ENCODE results near the gene ABCC2. TPM values are rescaled to one million over a fixed set of nuclear protein-coding genes. Genes with fewer than 3 reads are reported as not detected.

Gene ABCC2
- total and polyA plus RNA-seq, 9 of the 15 experiments (the other 6 are each of a cell fraction or from before 2014, with no cell fraction given) = 0.03 to 0.18 (median 0.10) TPM; not detected in 1

DNA sequence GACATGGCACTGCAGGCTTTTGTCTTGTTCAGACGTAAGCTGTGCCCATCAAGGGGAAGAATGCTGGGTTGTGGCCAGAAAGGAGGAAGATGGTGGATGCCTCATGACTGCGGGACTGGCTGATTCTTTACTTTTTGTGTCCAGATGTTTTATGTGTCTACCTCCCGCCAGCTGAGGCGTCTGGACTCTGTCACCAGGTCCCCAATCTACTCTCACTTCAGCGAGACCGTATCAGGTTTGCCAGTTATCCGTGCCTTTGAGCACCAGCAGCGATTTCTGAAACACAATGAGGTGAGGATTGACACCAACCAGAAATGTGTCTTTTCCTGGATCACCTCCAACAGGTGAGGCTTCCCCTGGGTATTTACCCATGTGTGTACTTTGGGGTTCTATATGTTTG is 53.5 kb downstream of the ABCC2 start:
- H3K9me1 ChIP-seq (ENCODE audit: control insufficient read depth, insufficient read depth, low read length) = no peaks in the 10 kb centered on the region
- H3K9me3 ChIP-seq (replicated peaks; ENCODE audit: control insufficient read depth, insufficient read depth, low read depth, low read length) = no peaks in the 10 kb centered on the region
- H3K36me3 ChIP-seq (ENCODE audit: control insufficient read depth, insufficient read depth, low read length) = no peaks in the 10 kb centered on the region
- peaks cover 0 to 15% of the 10 kb centered on the region in 2 experiments; a peak in 2 of 5 replicates for H3K27me3 ChIP-seq (ENCODE audit: control insufficient read depth in 2 of 2, insufficient read depth in 2 of 2, low read length in 2 of 2)
- H3K4me1 ChIP-seq (replicated peaks in 1 of 2; ENCODE audit: control insufficient read depth in 2 of 2, insufficient read depth in 2 of 2, low read length in 2 of 2) = no peaks in the 10 kb centered on the region
- no peak overlapping the region for H3K4me2 ChIP-seq (ENCODE audit: insufficient read depth, low read length)
- no peak overlapping the region for H3K27ac ChIP-seq (ENCODE audit: extremely low read depth, low read depth, low read length)
- DNase-seq (ENCODE audit: extremely low read depth in 1 of 4, low spot score in 3 of 4) (no peak), FAIRE-seq (no peak), ATAC-seq (no peak)
- CTCF ChIA-PET (ENCODE audit: low intra/inter-chr PET ratio) = interaction anchor here (0.6 kb wide), 1 partner anchor 911 kb away, joined by 4 read pairs; no protein-coding TSS in a partner anchor
- POLR2A ChIA-PET = interaction anchor here (0.6 kb wide), 1 partner anchor 220 kb away, joined by 3 read pairs; no protein-coding TSS in a partner anchor
- intact Hi-C loops (cut with micrococcal nuclease) = no loop called here
- no peaks in the 10 kb centered on the region for H4K20me1 ChIP-seq (replicated peaks; ENCODE audit: control insufficient read depth, insufficient read depth, low read length)
- no TSS peak for BruUV-seq (replicated peaks)
- H3K79me2 ChIP-seq (ENCODE audit: control insufficient read depth, insufficient read depth, low read length) = no peaks in the 10 kb centered on the region
- no peak overlapping the region for H3K4me3 ChIP-seq
- no peak overlapping the region for H2AFZ ChIP-seq (ENCODE audit: low read depth, low read length)
- 4% methylated on average over 8 of the region's 8 CpGs for WGBS (ENCODE audit: insufficient coverage, low coverage, missing lambda C conversion rate)
- H3K9ac ChIP-seq (ENCODE audit: insufficient read depth in 1 of 2, low read depth in 2 of 2, low read length in 2 of 2) = no peak overlapping the region
- in situ Hi-C loops (cut with MboI) = no loop called here
- TF ChIP-seq EHMT2 (IDR thresholded peaks at IDR 0.05) (no peak), ZBED1 (IDR thresholded peaks at IDR 0.05) (no peak), HOXB6 (CRISPR knock-in tag; IDR thresholded peaks at IDR 0.05; ENCODE audit: borderline replicate concordance) (no peak), CHD4 (IDR thresholded peaks at IDR 0.05; ENCODE audit: insufficient read depth, insufficient replicate concordance, low read depth, low read length, poor library complexity, severe bottlenecking) (no peak), KAT7 (CRISPR knock-in tag; IDR thresholded peaks at IDR 0.05; ENCODE audit: borderline replicate concordance) (no peak), GATAD2B (IDR thresholded peaks at IDR 0.05; ENCODE audit: borderline replicate concordance) (no peak), HNRNPK (IDR thresholded peaks at IDR 0.05; ENCODE audit: low read depth, low read length, poor library complexity, severe bottlenecking) (no peak), MAFF (IDR thresholded peaks at IDR 0.05; ENCODE audit: low read length) (no peak), ESRRB (CRISPR knock-in tag; IDR thresholded peaks at IDR 0.05; ENCODE audit: borderline replicate concordance) (no peak), NR4A1 (CRISPR knock-in tag; IDR thresholded peaks at IDR 0.05) (no peak), NR4A1 (tag; IDR thresholded peaks at IDR 0.05) (no peak), ADNP (tag; IDR thresholded peaks at IDR 0.05) (no peak), EZH2 (IDR thresholded peaks at IDR 0.05; ENCODE audit: borderline replicate concordance, low read depth, low read length) (no peak), RBBP5 (IDR thresholded peaks at IDR 0.05; ENCODE audit: borderline replicate concordance, insufficient read depth, low read length, poor library complexity, severe bottlenecking) (no peak), ASH1L (IDR thresholded peaks at IDR 0.05; ENCODE audit: borderline replicate concordance, low read depth, partially characterized antibody) (no peak), NFE2 (IDR thresholded peaks at IDR 0.05; ENCODE audit: low read depth) (no peak)
- TF ChIP-seq, protein P1, sequence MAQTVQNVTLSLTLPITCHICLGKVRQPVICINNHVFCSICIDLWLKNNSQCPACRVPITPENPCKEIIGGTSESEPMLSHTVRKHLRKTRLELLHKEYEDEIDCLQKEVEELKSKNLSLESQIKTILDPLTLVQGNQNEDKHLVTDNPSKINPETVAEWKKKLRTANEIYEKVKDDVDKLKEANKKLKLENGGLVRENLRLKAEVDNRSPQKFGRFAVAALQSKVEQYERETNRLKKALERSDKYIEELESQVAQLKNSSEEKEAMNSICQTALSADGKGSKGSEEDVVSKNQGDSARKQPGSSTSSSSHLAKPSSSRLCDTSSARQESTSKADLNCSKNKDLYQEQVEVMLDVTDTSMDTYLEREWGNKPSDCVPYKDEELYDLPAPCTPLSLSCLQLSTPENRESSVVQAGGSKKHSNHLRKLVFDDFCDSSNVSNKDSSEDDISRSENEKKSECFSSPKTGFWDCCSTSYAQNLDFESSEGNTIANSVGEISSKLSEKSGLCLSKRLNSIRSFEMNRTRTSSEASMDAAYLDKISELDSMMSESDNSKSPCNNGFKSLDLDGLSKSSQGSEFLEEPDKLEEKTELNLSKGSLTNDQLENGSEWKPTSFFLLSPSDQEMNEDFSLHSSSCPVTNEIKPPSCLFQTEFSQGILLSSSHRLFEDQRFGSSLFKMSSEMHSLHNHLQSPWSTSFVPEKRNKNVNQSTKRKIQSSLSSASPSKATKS (CRISPR knock-in tag; IDR thresholded peaks at IDR 0.05) = no peak
- TF ChIP-seq, protein P2, sequence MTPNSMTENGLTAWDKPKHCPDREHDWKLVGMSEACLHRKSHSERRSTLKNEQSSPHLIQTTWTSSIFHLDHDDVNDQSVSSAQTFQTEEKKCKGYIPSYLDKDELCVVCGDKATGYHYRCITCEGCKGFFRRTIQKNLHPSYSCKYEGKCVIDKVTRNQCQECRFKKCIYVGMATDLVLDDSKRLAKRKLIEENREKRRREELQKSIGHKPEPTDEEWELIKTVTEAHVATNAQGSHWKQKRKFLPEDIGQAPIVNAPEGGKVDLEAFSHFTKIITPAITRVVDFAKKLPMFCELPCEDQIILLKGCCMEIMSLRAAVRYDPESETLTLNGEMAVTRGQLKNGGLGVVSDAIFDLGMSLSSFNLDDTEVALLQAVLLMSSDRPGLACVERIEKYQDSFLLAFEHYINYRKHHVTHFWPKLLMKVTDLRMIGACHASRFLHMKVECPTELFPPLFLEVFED (CRISPR knock-in tag; conservative IDR thresholded peaks at IDR 0.05) = no peak
- TF ChIP-seq, protein P3, sequence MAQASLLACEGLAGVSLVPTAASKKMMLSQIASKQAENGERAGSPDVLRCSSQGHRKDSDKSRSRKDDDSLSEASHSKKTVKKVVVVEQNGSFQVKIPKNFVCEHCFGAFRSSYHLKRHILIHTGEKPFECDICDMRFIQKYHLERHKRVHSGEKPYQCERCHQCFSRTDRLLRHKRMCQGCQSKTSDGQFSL (CRISPR knock-in tag; IDR thresholded peaks at IDR 0.05) = no peak
- TF ChIP-seq, protein P3 (tag; IDR thresholded peaks at IDR 0.05) = no peak
